HepG2 (cell line): ENCODE data around the gene RMDN2. TPM values are rescaled to one million over a fixed set of nuclear protein-coding genes. Genes with fewer than 3 reads are reported as not detected.

Experiments
- ATAC-seq: fragments of 200-7000 bp; cut with Tn5 transposase; 3 replicates; pipeline ENCODE4 v1.9.1; 2020; ENCODE audit warnings: mild to moderate bottlenecking, moderate library complexity
- BruUV-seq: library from RNA; stranded (reverse); fragments of 400-500 nt; replicated peaks from 2 replicates; lab custom pipeline; 2021; lab: Mats Ljungman, UMichigan
- CTCF ChIA-PET: fragments of 300-600 bp; formaldehyde crosslinking; extraction: SDS; loops from one replicate; lab custom pipeline; 2021; ENCODE audit warnings: low total read pairs, inconsistent platforms, low intra/inter-chr PET ratio; lab: Yijun Ruan, JAX
- POLR2A ChIA-PET: fragments of 350-600 bp; sonication (Branson Sonifier 250); formaldehyde crosslinking; loops from one replicate; lab custom pipeline; 2020; ENCODE audit warnings: antibody characterized with exemption, inconsistent platforms; lab: Yijun Ruan, JAX
- DNase-seq: peaks from one replicate; pipeline ENCODE4 v3.0.0-alpha.2; 2015; ENCODE audit warnings: low spot score
- FAIRE-seq: peaks from 3 replicates; lab custom pipeline; 2011; peaks lifted over from hg19 to GRCh38; lab: Jason Lieb, UNC
- H2AFZ ChIP-seq: one replicate; pipeline ENCODE4 v1.6.1; 2011; ENCODE audit warnings: low read length, inconsistent platforms
- H3K27ac ChIP-seq: fragments of 300-600 bp; 3 replicates; pipeline ENCODE4 v1.8.0; 2011; ENCODE audit warnings: mixed run types, mild to moderate bottlenecking, mixed read lengths, low read length, inconsistent platforms; ENCODE audit not compliant: insufficient read depth; ENCODE audit errors: extremely low read length
- H3K27me3 ChIP-seq, 2 experiments: fragments of 200-600 bp in 1 of 2; 2 replicates in 1 of 2; 3 replicates in 1 of 2; pipeline versions ENCODE4 v1.6.0 to v1.8.0; 2011; ENCODE audit warnings: low read length in 2 of 2, mild to moderate bottlenecking in 2 of 2, moderate library complexity in 2 of 2, inconsistent platforms in 1 of 2; ENCODE audit not compliant: insufficient read depth in 2 of 2, control insufficient read depth in 1 of 2
- H3K36me3 ChIP-seq, 2 experiments: fragments of 200-600 bp in 1 of 2; replicated peaks in 1 of 2; 2 replicates in 1 of 2; 3 replicates in 1 of 2; pipeline versions ENCODE4 v1.5.1 to v1.8.0; 2011; ENCODE audit warnings: low read length in 2 of 2, inconsistent platforms in 1 of 2; ENCODE audit not compliant: insufficient read depth in 2 of 2, control insufficient read depth in 1 of 2
- H3K4me1 ChIP-seq: 2 replicates; pipeline ENCODE4 v1.5.1; 2012; ENCODE audit warnings: low read length, inconsistent platforms; ENCODE audit not compliant: insufficient read depth
- H3K4me2 ChIP-seq: 2 replicates; pipeline ENCODE4 v1.6.0; 2011; ENCODE audit warnings: low read depth, low read length, inconsistent platforms
- H3K4me3 ChIP-seq, 3 experiments: fragments of 200-600 bp in 1 of 3; sonication (generic), shearing (Covaris generic) in 1 of 3; replicated peaks in 1 of 3; 2 replicates each; pipeline ENCODE4 v1.5.1; 2011 to 2016; ENCODE audit warnings: low read length in 3 of 3, inconsistent platforms in 2 of 3, low read depth in 2 of 3, mild to moderate bottlenecking in 2 of 3, control low read depth in 1 of 3, mixed read lengths in 1 of 3; ENCODE audit not compliant: insufficient read depth in 1 of 3
- H3K79me2 ChIP-seq: one replicate; pipeline ENCODE4 v1.6.1; 2011; ENCODE audit warnings: low read length, inconsistent platforms; ENCODE audit not compliant: insufficient read depth
- H3K9ac ChIP-seq: 2 replicates; pipeline ENCODE4 v1.6.0; 2011; ENCODE audit warnings: mild to moderate bottlenecking, low read depth, low read length, inconsistent platforms; ENCODE audit not compliant: insufficient read depth
- H3K9me3 ChIP-seq: 2 replicates; pipeline ENCODE4 v1.5.1; 2012; ENCODE audit warnings: mild to moderate bottlenecking, low read length
- H4K20me1 ChIP-seq: 2 replicates; pipeline ENCODE4 v1.6.0; 2011; ENCODE audit warnings: inconsistent platforms, mild to moderate bottlenecking, low read length, moderate library complexity; ENCODE audit not compliant: insufficient read depth
- ARHGAP35 ChIP-seq: sonication (generic); formaldehyde crosslinking; IDR thresholded peaks from 2 replicates; pipeline ENCODE4 v1.9.0; 2022; ENCODE audit warnings: mild to moderate bottlenecking, inconsistent platforms, moderate library complexity, missing genetic modification reagents, borderline replicate concordance
- ATRX ChIP-seq: sonication (generic); formaldehyde crosslinking; IDR thresholded peaks from 2 replicates; pipeline ENCODE4 v1.4.0; 2020; ENCODE audit warnings: missing genetic modification reagents, borderline replicate concordance
- CEBPB ChIP-seq: IDR thresholded peaks from 2 replicates; pipeline ENCODE4 v1.6.1; 2011; ENCODE audit warnings: low read depth, low read length, improper control_type of control experiment, borderline replicate concordance
- DNMT1 ChIP-seq: sonication (generic); formaldehyde crosslinking; IDR thresholded peaks from 2 replicates; pipeline ENCODE4 v1.5.1; 2020; ENCODE audit warnings: mild to moderate bottlenecking, missing genetic modification reagents
- KMT2A ChIP-seq: sonication (generic); formaldehyde crosslinking; IDR thresholded peaks from 2 replicates; pipeline ENCODE4 v1.4.0; 2020; ENCODE audit warnings: missing genetic modification reagents
- PHB2 ChIP-seq: fragments of 450-650 bp; IDR thresholded peaks from 2 replicates; pipeline ENCODE4 v1.6.1; 2018; ENCODE audit not compliant: partially characterized antibody
- POLR2AphosphoS2 ChIP-seq: IDR thresholded peaks from 2 replicates; pipeline ENCODE4 v1.6.1; 2011; ENCODE audit warnings: low read depth, low read length, improper control_type of control experiment
- RAD51 ChIP-seq: fragments of 450-650 bp; IDR thresholded peaks from 2 replicates; pipeline ENCODE4 v1.6.1; 2016; ENCODE audit warnings: borderline replicate concordance
- ZNF225 ChIP-seq: sonication (generic); formaldehyde crosslinking; IDR thresholded peaks from 2 replicates; pipeline ENCODE4 v1.4.0; 2020; ENCODE audit warnings: mild to moderate bottlenecking, missing genetic modification reagents
- ZNF816 ChIP-seq: sonication (generic); formaldehyde crosslinking; IDR thresholded peaks from 2 replicates; pipeline ENCODE4 v1.8.0; 2022; ENCODE audit warnings: missing genetic modification reagents, mild to moderate bottlenecking, borderline replicate concordance
- WGBS: methylation state at CpG from one replicate; pipeline ENCODE4 v1.1.6; 2017; ENCODE audit warnings: low lambda C conversion rate; 5-methylcytosine and 5-hydroxymethylcytosine counted together
- in situ Hi-C: cut with HindIII; loops from 2 replicates; pipeline ENCODE4 v1.10.0; 2017; ENCODE audit warnings: low pct_unique_long_range_greater_than_20kb; ENCODE audit not compliant: extremely low pct_ligation_motif_present
- intact Hi-C: fragments of 100-400 bp; cut with micrococcal nuclease; formaldehyde crosslinking; loops from one replicate; pipeline ENCODE4 v1.10.0; 2022; ENCODE audit not compliant: unreplicated experiment
- polyA plus RNA-seq, 8 experiments: library from polyadenylated mRNA; depleted of rRNA in 3 of 8; stranded (reverse) in 7 of 8; unstranded in 1 of 8; fragments of >200 nt; fragmentation: Illumina TruSeq in 4 of 8; extraction: Trizol in 4 of 8; gene quantifications; 2 replicates each; pipeline versions ENCODE4 v1.2.1 to v1.2.3, GENCODE V29; 2011 to 2016; ENCODE audit warnings: low read depth in 4 of 8, missing spikeins in 1 of 8, mixed read lengths in 1 of 8; ENCODE audit not compliant: insufficient read depth in 1 of 8
- total RNA-seq, 5 experiments: library from RNA; depleted of rRNA; stranded (reverse); fragments of >200 nt; fragmentation: Illumina TruSeq; extraction: Trizol; gene quantifications; 2 replicates each; pipeline ENCODE4 v1.2.3, GENCODE V29; 2016; ENCODE audit warnings: low read depth in 1 of 5
- TF ChIP-seq, protein P1 (sequence below): sonication (generic); formaldehyde crosslinking; IDR thresholded peaks from 2 replicates; pipeline ENCODE4 v1.4.0; 2020; ENCODE audit warnings: missing genetic modification reagents, borderline replicate concordance
- TF ChIP-seq, protein P2 (sequence below): sonication (generic); formaldehyde crosslinking; IDR thresholded peaks from 2 replicates; pipeline ENCODE4 v1.8.0; 2022; ENCODE audit warnings: missing genetic modification reagents, mild to moderate bottlenecking, moderate library complexity, borderline replicate concordance

The RMDN2 gene
- total and polyA plus RNA-seq, 2 of the 13 experiments (the other 11 are each of a cell fraction or from before 2014, with no cell fraction given), result 2.3 to 8.9 TPM

DNA sequence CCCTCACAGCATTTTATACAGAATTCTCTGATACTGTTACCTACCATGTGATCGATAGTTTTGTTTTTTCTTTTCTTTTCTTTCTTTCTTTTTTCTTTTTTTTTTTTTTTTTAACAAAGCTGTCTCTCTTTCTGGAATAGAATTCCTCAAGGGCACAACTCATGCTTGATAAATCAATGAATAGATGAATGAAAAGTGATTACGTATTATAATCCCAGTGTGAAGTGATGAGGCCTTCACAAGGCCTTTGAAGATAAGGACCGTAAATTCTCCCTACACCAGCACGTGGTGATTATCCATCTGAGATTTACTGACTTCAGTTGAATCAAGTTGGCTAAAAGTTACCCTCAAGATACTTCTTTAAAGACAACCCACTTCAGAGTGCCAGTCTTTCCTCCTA is 46.6 kb upstream of the RMDN2 start (continued):
- TF ChIP-seq, protein P1, sequence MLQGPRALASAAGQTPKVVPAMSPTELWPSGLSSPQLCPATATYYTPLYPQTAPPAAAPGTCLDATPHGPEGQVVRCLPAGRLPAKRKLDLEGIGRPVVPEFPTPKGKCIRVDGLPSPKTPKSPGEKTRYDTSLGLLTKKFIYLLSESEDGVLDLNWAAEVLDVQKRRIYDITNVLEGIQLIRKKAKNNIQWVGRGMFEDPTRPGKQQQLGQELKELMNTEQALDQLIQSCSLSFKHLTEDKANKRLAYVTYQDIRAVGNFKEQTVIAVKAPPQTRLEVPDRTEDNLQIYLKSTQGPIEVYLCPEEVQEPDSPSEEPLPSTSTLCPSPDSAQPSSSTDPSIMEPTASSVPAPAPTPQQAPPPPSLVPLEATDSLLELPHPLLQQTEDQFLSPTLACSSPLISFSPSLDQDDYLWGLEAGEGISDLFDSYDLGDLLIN (CRISPR knock-in tag), result no peak
- no peak for TF ChIP-seq RAD51
- TF ChIP-seq, all 625 proteins: peak for 0

DNA sequence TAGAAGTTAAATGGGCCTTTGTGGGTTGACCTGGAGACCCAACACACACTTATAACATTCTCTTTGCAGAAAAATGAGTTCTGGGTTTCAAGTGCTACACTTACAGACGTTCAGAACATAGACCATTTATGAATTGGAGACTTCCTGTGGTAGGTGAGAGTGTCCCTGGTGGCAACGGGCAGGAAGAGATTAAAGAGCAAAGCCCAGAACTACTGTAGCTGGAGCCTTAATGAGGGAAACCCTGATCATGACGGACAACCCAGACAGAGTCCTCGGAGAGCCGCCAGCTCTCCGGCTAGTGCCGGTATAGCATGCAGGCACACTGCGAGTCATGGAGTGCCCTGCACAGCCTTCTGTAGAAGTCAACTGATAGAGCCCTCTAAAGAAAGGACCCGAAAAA is 44.5 kb upstream of the RMDN2 start:
- ATAC-seq (peak; percentile 90), DNase-seq (peak; percentile 9), FAIRE-seq (no peak)
- TF ChIP-seq PHB2 (no peak), ZNF816 (CRISPR knock-in tag) (no peak)
- CTCF ChIA-PET, result no interaction called here
- Histone ChIP-seq H2AFZ (no peak overlapping the region), H3K4me1 (no peaks in the 10 kb centered on the region), H4K20me1 (no peaks in the 10 kb centered on the region), H3K9me3 (no peaks in the 10 kb centered on the region), H3K4me2 (no peak overlapping the region), H3K27me3 (peaks cover 3 to 43% of the 10 kb centered on the region in 2 experiments; a peak in 3 of 5 replicates), H3K4me3 (no peak overlapping the region), H3K27ac (no peak overlapping the region), H3K79me2 (no peaks in the 10 kb centered on the region), H3K9ac (no peak overlapping the region), H3K36me3 (no peaks in the 10 kb centered on the region)
- POLR2A ChIA-PET, result no interaction called here
- intact Hi-C loops, result loop anchor here (5.0 kb wide), 1 partner anchor 47 kb away; the partner anchor contains the start of gene RMDN2
- in situ Hi-C loops, result loop anchor here (25.0 kb wide), 2 partner anchors 718 to 1093 kb away; partner anchors contain the start of gene EIF2AK2
- no TSS peak for BruUV-seq
- whole genome bisulfite sequencing, result 18% methylated on average over 9 of the region's 9 CpGs

- Histone ChIP-seq H3K27me3 (peaks cover 2 to 36% of the 10 kb centered on the region in 2 experiments; a peak in 3 of 5 replicates), H3K36me3 (no peaks in the 10 kb centered on the region), H3K9me3 (no peaks in the 10 kb centered on the region), H3K27ac (no peak overlapping the region), H3K4me3 (no peak overlapping the region), H2AFZ (no peak overlapping the region), H4K20me1 (no peaks in the 10 kb centered on the region)
- POLR2A ChIA-PET, result no interaction called here
- FAIRE-seq (no peak), ATAC-seq (no peak)
- intact Hi-C loops, result loop anchor here (5.0 kb wide), 1 partner anchor 46 kb away; the partner anchor contains the start of gene RMDN2
- CTCF ChIA-PET, result no interaction called here
- 46% methylated on average over 9 of the region's 9 CpGs for WGBS
- TF ChIP-seq, protein P2, sequence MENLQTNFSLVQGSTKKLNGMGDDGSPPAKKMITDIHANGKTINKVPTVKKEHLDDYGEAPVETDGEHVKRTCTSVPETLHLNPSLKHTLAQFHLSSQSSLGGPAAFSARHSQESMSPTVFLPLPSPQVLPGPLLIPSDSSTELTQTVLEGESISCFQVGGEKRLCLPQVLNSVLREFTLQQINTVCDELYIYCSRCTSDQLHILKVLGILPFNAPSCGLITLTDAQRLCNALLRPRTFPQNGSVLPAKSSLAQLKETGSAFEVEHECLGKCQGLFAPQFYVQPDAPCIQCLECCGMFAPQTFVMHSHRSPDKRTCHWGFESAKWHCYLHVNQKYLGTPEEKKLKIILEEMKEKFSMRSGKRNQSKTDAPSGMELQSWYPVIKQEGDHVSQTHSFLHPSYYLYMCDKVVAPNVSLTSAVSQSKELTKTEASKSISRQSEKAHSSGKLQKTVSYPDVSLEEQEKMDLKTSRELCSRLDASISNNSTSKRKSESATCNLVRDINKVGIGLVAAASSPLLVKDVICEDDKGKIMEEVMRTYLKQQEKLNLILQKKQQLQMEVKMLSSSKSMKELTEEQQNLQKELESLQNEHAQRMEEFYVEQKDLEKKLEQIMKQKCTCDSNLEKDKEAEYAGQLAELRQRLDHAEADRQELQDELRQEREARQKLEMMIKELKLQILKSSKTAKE (CRISPR knock-in tag), result no peak
- TF ChIP-seq CEBPB (0 out of 2 replicates have a peak, but pooled peaks have one; percentile 27), ARHGAP35 (CRISPR knock-in tag) (no peak), KMT2A (CRISPR knock-in tag) (no peak), POLR2AphosphoS2 (no peak), ZNF225 (no peak), DNMT1 (CRISPR knock-in tag) (no peak), ATRX (CRISPR knock-in tag) (no peak)
- TF ChIP-seq, all 625 proteins: peak for 1
- DNase-seq, result no peak
- Histone ChIP-seq H3K4me2 (no peak overlapping the region), H3K79me2 (no peaks in the 10 kb centered on the region), H3K4me1 (no peaks in the 10 kb centered on the region), H3K9ac (no peak overlapping the region)
- in situ Hi-C loops, result loop anchor here (25.0 kb wide), 2 partner anchors 719 to 1094 kb away; partner anchors contain the start of gene EIF2AK2
- BruUV-seq, result no TSS peak
These were observed 43.7 kb upstream of the RMDN2 start for GRCh38 chr2:37881397-37881796.
